HG02970 (cell line): ENCODE measurements around the gene EVL.

Source experiments
- ATAC-seq: cut with Tn5 transposase; IDR thresholded peaks from one replicate; pipeline ENCODE4 v1.9.1; 2021; ENCODE audit warnings: mild to moderate bottlenecking, moderate library complexity, moderate number of reproducible peaks; ENCODE audit not compliant: unreplicated experiment, low FRiP score

The EVL gene

GRCh38 chr14:100122481-100123223 lies 57.4 kb downstream of the EVL start:
- no peak for ATAC-seq

GRCh38 chr14:100123618-100124017 lies 58.4 kb downstream of the EVL start:
- ATAC-seq: no peak

- ATAC-seq: no peak
Measured at GRCh38 chr14:100124551-100125088, 59.4 kb downstream of the EVL start.

GRCh38 chr14:100126401-100126800 lies 61.2 kb downstream of the EVL start:
- ATAC-seq: no peak

GRCh38 chr14:100127853-100128455 lies 62.7 kb downstream of the EVL start:
- no peak for ATAC-seq

- no peak for ATAC-seq
Measured at GRCh38 chr14:100128688-100129087, 63.5 kb downstream of the EVL start.

GRCh38 chr14:100129161-100129589 lies 64.0 kb downstream of the EVL start:
- no peak for ATAC-seq

- no peak for ATAC-seq
Measured at GRCh38 chr14:100130521-100130920, 65.3 kb downstream of the EVL start.

GRCh38 chr14:100131181-100131580 lies 66.0 kb downstream of the EVL start:
- ATAC-seq: no peak

GRCh38 chr14:100132161-100132902 lies 67.1 kb downstream of the EVL start:
- no peak for ATAC-seq

GRCh38 chr14:100132903-100133510 lies 67.8 kb downstream of the EVL start:
- no peak for ATAC-seq

GRCh38 chr14:100134586-100134985 lies 69.4 kb downstream of the EVL start:
- no peak for ATAC-seq

GRCh38 chr14:100135073-100135472 lies 69.9 kb downstream of the EVL start:
- ATAC-seq: no peak

GRCh38 chr14:100135784-100136183 lies 70.6 kb downstream of the EVL start:
- no peak for ATAC-seq

GRCh38 chr14:100137173-100137572 lies 72.0 kb downstream of the EVL start:
- no peak for ATAC-seq

GRCh38 chr14:100138082-100138787 lies 73.0 kb downstream of the EVL start:
- ATAC-seq: no peak

- no peak for ATAC-seq
Measured at GRCh38 chr14:100138955-100139354, 73.7 kb downstream of the EVL start.

GRCh38 chr14:100140452-100141078 lies 75.3 kb downstream of the EVL start:
- no peak for ATAC-seq

GRCh38 chr14:100141098-100141497 lies 75.9 kb downstream of the EVL start:
- no peak for ATAC-seq
